Activated CD4-positive, alpha-beta T cell treated with anti-CD3 and anti-CD28 coated beads, Interleukin-2, amount 50 U/mL, for 4 hours (primary cell): ENCODE data around the gene DGLUCY.
A peak's percentile ranks its signal among the peaks of the same experiment; 100 is the strongest.
"Not testable (repeated sequence)": the region's sequence is repeated elsewhere in the genome, so short reads cannot be mapped to it uniquely, and the experiment has no call there.

Experiments
- DNase-seq, 2 experiments: peaks; one replicate each; pipeline ENCODE4 v3.0.0-alpha.2; 2020

Gene DGLUCY

DNA sequence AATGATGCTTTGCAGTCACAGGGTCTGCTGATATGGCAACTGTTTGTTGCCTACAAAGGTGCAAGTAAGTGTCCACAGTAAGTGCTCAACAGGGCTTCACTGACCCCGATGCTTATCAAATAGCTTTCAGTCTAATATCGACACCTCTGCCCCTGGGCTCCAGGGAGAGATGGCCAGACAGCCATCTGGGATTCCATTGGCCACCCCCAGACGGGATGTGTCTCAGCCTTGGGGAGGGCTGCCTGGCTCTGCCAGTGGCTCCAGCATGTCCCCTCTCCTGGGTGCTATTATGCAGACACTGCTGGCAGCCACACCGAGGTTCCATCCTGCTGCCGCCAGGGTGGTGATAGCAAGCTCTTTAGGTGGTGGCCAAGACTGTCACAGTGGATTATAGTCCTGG is 57.4 kb downstream of the DGLUCY start:
- DNase-seq, result no peak

DNA sequence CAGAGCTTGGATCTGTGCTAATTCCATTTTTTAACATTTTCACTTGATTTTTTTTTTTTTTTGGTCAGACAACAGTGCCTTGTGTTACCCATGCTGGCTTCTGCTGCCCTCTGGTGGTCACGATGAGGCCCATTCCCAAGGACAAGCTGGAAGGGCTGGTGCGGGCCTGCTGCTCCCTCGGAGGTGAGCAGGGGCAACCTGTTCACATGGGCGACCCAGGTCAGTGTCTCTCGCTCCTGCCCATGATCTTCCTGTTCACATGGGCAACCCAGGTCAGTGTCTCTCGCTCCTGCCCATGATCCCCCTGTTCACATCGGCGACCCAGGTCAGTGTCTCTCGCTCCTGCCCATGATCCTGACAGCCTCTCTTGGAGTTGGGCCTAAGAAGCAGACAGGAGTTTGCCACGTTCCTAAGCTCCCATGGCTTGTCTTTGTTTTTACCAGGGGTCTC is 59.4 kb downstream of the DGLUCY start:
- peak; percentile 80 to 83 for DNase-seq

DNA sequence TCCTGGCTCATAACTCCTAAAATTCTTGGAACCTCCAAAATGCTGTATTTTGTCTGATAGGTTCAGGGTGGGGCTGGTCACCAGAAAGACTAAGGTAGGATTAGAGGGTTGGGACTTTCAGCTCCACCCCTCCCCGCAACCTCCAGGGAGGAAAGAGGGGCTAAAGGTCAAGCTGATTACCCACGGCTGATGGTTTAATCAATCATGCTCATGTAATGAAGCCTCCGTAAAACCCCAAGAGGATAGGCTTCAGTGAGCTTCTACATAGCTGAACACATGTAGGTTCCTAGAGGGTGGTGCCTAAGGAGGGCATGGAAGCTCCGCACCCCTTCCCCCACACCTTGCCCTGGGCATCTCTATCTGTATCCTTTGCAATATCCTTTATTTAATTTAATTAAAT is 60.0 kb downstream of the DGLUCY start:
- no peak for DNase-seq

GRCh38 chr14:91175291-91176201 is 61.7 kb downstream of the DGLUCY start:
- DNase-seq, result no peak

DNA sequence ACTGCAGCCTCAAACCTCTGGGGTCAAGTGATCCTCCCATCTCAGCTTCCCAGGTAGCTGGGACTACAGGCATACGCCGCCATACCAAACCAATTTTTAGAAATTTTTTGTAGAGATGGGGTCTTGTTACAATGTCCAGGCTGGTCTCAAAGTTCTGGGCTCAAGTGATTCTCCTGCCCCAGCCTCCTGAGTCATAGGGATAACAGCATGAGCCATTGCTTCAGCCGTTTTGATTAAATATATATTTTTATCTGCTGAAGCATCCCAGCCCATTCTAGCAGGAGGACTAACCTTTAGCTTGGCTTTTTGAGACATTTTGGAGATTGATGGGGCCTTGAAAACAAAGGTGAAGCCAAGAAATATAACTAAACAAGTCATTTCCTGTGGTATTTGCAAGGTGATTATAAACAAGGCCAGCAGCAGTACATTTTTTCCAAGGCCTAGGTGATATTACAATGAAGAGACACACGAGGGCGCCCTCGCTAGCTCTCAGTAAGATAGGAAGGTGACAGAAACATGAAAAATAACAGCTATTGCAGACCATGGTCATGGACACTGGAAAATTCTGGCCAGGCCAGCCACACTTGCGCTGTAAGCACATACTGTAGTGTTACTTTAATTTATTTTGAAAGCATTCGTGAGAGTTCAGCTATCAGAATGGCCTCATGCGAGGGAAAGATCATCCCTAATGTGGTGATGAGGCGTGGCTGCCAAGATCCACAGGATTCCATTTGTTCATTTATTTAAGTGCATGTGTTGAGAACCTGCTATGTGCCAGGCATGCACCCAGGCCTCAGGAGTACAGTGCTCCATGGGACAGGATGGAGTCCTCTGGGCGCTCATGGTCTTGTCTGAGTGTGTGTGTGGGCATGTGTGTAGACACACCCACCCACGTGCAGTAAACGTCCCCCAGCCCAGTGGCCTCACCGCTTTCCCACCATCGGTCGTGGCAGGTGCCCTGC is 63.5 kb downstream of the DGLUCY start:
- DNase-seq, result peak; percentile 57 to 60

DNA sequence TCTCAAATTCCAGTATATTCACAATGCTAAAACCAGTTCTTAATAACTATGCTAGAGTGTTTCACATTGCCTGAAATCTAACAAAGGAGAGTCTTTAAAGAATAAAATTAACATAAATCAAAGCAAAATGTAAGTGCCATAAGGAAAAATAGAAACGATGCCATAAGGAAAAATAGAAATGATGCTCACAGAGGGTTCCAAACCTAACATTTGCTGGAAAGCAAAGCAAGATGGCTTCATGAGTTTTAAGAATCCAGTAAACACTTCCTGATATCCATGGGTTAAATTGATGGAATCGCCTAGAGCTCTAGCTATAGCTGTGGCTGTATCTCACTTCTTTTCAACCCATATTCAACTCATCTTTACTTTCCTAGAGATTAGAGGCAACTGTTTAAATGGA is 66.7 kb downstream of the DGLUCY start:
- no peak for DNase-seq

DNA sequence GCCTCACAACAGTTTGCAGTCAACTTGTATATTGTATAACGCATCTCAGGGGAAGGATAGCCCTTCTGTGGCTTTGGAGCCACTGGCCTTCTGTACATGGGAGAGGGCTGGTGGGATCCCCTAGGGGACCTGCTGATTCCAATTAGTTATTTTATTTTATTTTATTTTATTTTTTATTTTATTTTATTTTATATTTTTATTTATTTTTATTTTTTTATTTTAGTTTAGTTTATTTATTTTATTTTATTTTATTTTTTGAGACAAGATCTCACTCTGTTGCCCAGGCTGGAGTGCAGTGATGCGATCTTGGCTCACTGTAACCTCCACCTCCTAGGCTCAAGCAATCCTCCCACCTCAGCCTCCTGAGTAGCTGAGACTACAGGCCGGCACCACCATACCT is 68.9 kb downstream of the DGLUCY start:
- not testable (repeated sequence) for DNase-seq

- DNase-seq, result no peak
These were observed 70.7 kb downstream of the DGLUCY start for GRCh38 chr14:91184559-91184958.

GRCh38 chr14:91185721-91186120 is 71.8 kb downstream of the DGLUCY start:
- DNase-seq, result no peak

DNA sequence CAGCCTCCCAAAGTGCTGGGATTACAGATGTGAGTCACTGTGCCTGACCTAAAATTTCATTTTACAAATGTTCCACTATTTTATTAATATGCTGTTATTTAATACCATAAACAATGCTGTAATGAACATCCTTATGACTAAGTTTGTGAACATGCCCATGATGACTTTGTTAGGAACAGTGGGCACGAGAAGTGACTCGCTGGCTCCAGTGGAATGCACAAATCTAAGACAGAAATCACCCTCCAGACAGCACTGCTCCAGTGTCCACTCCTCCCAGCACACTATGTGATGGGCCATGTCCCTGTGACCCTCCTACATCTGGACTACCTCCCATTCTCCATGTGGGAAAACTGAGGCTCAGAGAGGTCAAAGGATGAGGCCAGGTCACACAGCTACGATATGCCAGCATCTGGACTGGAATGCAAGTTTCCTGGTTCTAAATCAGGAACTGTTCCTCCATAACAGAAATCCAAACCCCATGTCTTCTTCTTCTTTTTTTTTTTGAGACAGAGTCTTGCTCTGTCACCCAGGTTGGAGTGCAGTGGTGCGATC is 72.7 kb downstream of the DGLUCY start:
- DNase-seq, result no peak

GRCh38 chr14:91187271-91187670 is 73.4 kb downstream of the DGLUCY start:
- no peak for DNase-seq

DNA sequence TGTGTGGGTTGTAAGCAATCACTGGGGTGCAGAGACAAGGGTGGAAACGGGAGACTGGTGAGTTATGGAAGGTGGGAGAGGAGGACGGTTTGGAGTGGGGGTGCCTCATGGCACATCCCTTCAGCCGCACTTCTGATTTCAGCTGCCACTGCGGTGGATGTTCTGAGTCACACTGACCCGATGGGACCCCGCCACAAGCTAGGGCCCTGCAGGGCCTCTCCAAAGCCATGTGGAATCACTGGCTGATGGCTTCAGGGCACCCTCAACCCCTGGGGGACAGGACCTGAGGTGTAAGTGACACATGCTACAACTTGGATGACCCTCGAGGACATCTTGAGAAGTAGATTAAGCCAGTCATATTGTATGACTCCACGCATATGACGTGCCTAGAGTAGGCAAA is 77.0 kb downstream of the DGLUCY start:
- DNase-seq, result no peak

DNA sequence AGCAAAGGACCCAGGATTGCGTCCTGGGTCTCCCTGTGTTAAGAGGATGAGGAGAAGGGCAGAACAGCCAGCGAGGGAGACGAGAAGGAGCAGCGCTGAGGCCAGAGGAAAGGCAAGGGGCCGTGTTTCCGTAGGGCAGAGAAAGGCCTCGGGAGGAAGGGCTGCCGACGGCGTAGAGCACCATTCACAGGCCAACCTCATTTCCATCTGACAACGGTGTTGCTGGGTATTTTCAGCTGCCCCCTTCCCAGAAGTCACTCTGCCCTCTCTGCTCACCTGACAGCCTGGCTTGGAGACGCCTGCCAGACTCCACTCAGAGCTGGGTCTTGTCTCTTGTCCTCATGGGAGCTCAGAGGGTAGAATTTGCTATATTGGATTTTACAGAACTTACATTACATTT is 79.2 kb downstream of the DGLUCY start:
- DNase-seq, result no peak

- DNase-seq, result no peak
These were observed 82.0 kb downstream of the DGLUCY start for GRCh38 chr14:91195881-91196280.

DNA sequence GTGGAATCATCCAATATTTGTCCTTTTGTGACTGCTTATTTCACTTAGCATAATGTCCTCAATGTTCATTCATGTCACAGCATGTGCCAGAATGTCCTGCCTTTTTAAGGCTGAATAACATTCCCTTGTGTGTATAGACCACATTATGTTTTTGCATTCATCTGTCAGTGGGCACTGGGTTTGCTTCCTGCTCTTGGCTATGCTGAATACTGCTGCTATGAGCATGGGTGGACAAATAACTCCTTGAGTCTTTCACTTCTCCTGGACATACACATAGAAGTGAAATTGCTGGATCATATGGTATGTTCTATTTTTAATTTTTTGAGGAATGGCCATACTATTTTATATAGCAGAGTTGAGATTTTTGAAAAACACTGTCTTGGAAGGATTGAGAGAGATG is 83.8 kb downstream of the DGLUCY start:
- DNase-seq, result no peak

DNA sequence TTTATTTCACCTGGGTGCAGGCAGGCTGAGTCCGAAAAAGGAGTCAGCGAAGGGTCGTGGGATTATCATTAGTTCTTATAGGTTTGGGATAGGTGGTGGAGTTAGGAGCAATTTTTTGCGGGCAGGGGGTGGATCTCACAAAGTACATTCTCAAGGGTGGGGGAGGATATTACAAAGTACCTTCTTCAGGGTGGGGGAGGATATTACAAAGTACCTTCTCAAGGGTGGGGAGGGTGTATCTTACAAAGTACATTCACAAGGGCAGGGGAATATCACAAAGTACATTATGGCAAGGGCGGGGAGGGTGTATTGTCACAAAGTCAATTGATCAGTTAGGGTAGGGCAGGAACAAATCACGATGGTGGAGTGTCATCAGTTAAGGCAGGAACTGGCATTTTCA is 86.9 kb downstream of the DGLUCY start:
- not testable (repeated sequence) for DNase-seq

DNA sequence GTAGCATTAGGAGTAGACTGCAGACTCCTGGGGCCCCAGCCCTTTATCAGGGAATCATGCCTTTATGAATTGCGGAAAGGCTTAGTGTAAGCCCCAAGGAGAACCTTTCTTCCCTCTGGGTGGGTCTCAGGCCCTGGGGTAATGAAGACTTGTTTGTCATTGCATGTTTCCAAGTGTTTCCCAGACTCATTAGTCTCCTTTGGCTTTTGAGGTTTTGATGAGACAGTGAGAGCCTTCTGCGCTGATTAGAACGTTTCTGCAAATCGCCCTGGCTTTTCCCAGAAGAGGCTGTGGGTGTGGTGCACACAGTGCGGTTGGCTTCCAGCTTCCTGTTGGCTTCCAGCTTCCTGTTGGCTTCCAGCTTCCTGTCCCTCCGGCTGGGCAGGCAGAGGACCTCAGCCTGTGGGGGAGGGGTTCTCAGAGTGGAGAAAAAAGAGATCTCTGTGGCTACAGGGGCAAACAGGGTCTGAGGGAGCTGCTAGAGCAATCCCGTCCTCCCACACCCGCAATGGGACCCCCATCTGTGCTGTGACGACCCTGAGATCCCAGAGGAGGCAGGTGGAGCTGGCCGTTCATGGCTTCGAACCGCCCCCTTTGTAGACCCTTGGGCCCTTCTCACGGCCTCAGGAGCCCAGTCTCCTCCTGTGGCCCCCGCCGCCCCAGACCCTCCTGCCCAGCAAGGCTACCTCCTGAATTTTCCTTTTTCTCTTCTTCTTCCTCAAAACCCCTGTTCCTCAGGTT is 88.5 kb downstream of the DGLUCY start:
- DNase-seq, result no peak

- DNase-seq, result no peak
These were observed 90.8 kb downstream of the DGLUCY start for GRCh38 chr14:91204657-91205056.

GRCh38 chr14:91205459-91205858 is 91.6 kb downstream of the DGLUCY start:
- DNase-seq, result no peak

DNA sequence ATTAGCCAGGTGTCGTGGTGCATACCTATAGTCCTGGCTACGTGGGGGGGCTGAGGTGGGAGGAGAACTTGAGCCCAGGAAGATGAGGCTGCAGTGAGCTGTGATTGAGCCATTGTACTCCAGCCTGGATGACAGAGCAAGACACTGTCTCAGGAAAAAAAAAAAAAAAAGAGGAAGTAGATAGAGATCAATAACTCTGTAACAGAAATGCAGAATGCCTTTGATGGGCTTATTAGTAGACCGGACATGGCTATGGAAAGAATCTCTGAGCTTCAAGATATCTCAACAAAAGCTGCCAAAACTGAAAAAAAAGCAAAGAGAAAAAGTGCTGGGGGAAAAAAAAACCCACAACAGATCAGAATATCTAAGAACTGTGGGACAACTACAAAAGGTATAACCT is 93.1 kb downstream of the DGLUCY start:
- no peak for DNase-seq

GRCh38 chr14:91211017-91211416 is 97.1 kb downstream of the DGLUCY start:
- DNase-seq, result no peak

- DNase-seq, result no peak
These were observed 100.4 kb downstream of the DGLUCY start for GRCh38 chr14:91214306-91214705.

- no peak for DNase-seq
These were observed 101.5 kb downstream of the DGLUCY start for GRCh38 chr14:91215381-91215780.
